Measurements from ENCODE around the gene SPRR2G.
A peak's percentile ranks its signal among the peaks of the same experiment; 100 is the strongest.
"Not testable (repeated sequence)": the region's sequence is repeated elsewhere in the genome, so short reads cannot be mapped to it uniquely, and the experiment has no call there.

SPRR2G gene

DNA sequence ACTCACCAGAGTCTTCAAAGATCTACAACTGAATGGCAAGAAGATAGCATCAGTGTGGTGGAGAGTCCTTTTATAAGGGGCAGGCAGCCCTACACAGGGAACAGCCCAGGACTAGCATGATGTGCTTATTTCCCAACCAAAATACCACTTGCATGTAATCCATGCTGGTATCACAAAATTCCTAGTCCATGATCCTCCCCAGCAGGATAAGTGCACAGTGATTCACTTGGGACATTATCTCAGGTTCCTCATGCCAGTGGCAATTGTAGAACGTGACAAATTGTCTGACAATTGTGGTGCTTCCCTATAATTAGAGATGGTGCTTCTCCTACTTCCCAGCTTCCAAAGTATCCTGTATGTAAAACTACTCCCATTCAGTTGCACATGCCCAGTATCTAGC is at the start of gene SPRR2G:
SPRR2G (minus strand) TSS at position 45 of the 400 bp plus-strand sequence. CDS start 780 bp downstream, outside the sequence.
- no peak for DNase-seq

- no peak for DNase-seq
These were observed 44.5 kb upstream of the SPRR2G start for GRCh38 chr1:153195216-153195615.

DNA sequence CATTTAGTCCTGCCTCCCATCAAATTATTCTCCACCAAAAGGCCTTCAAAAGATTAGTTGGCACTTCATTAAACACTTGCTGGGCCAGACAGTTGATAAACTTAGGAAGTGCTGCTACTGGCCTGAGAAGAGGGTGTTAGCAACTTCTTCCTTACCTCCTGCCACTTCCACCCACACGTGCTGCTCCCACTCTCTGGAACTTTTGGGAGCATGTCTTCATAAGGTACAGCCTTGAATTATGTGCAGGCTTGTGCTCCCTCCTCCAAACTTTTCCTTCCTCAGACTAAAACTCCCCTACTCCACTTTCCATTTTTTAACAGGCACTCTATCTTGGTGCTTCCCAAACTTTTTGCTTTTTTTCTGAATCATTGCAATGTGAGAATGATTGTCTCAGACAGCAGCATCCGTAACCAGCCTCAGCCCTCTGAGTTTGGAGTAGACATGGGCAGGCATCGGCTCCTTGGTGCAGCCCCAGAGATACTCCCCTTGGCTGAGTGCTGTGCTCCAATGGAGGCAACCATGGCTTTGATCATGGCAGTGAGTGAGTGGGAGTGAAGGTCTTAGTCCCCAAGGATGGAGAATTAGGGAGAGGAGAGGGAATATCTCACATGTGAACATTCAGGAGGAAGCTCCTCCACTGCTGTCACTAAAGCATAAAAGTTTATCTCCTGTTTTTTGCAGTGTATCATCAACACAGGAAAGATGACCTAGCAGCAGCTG is 43.8 kb upstream of the SPRR2G start:
- no peak for DNase-seq

- DNase-seq, result peak; percentile 43
These were observed 42.0 kb upstream of the SPRR2G start for GRCh38 chr1:153192697-153193096.

GRCh38 chr1:153190373-153190772 is 39.7 kb upstream of the SPRR2G start:
- peak; percentile 28 for DNase-seq

DNA sequence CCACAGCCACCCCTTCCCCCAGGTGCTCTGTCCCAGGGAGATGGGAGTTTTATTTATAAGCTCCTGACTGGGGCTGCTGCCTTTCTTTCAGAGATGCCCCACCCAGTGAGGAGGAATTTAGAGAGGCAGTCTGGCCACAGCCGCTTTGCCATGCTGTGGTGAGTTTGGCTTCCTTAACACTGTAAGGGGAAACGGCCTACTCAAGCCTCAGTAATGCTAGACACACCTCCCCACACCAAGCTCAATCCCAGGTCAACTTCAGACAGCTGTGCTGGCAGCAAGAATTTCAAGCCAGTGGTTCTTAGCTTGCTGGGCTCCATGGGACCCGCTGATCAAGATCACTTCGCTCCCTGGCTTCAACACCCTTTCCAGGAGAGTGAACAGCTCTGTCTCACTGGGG is 37.6 kb upstream of the SPRR2G start:
- not testable (repeated sequence) for DNase-seq

GRCh38 chr1:153180556-153180955 is 29.9 kb upstream of the SPRR2G start:
- peak; percentile 18 for DNase-seq

- no peak for DNase-seq
These were observed 28.2 kb upstream of the SPRR2G start for GRCh38 chr1:153178922-153179321.

- no peak for DNase-seq
These were observed 23.9 kb upstream of the SPRR2G start for GRCh38 chr1:153174624-153175023.

- DNase-seq, result no peak
These were observed 18.0 kb upstream of the SPRR2G start for GRCh38 chr1:153168686-153169085.

DNA sequence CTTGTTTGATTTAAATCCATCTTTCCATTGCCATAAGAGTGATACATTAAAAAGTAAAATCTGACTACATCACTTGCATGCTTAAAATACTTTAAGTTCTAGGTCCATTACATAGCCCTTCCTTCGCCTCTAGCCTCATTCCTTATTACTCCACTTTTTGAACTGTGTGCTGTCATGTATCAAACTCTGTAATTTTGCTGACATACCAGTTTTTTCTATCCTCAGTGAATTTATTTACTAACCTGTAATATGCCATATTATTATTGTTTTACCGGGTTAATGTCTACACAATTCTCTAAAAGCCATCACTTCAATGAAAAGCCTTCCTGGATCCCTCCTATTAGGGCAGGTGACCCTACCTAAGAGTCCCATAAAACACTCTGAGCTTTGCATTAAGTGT is 4.9 kb upstream of the SPRR2G start:
- no peak for DNase-seq

DNA sequence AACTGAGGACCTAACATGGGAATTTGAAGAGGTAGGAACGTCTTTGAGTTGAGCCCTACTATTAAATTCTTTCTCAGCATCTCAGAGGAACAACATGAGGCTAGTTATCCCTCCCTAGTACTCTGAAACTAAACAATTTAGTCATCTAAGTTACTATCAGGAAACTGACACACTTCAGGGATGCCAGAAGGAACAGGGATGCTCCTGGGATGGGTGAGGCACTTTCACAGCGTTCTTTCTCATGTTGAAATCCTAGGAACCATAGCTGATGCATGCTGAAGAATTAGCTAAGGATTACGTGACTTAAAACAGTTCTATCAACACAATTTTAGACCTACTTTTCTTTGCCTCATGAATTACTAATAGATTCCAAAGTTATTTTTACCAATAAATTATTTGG is 1.8 kb upstream of the SPRR2G start:
- DNase-seq, result no peak

DNA sequence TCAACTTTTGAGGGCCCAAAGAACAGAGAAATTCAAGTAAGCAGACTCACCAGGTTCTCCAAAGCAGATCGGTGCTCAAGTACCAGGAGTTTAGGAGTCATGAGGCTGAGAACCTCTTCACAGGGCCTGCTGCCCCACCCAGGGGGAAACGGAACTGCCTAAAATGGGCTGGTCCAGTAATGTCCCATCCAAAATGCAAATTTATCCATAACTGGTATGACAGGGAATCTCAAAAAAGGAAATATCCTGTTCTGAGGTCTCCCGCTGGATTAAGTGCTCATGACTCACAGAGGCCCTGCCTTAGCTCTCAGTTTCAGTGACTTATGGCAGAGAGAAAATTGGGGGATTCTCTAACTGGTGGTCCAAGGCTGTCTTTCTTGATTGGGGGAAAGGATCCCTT is 9.3 kb downstream of the SPRR2G start:
- no peak for DNase-seq

- DNase-seq, result no peak
These were observed 10.2 kb downstream of the SPRR2G start for GRCh38 chr1:153140484-153140883.

DNA sequence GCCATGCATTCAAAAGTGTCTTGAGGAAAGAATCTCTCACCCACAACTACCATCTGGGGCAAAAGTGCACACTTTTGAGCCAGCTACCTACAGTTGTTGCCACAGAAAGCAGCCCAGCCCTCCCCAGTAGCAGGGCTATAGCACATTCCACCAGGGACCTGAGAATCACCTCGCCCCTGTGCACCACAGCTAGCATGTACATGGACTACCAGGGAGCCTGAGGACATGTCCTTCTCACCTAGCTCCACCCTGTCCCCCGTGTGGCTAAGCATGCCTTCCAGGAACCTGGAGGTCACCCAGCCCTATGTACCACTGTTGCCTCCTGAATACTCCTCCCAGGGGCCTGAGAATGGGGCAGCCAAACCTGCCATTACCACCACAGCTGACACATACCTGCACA is 16.9 kb downstream of the SPRR2G start:
- no peak for DNase-seq

DNA sequence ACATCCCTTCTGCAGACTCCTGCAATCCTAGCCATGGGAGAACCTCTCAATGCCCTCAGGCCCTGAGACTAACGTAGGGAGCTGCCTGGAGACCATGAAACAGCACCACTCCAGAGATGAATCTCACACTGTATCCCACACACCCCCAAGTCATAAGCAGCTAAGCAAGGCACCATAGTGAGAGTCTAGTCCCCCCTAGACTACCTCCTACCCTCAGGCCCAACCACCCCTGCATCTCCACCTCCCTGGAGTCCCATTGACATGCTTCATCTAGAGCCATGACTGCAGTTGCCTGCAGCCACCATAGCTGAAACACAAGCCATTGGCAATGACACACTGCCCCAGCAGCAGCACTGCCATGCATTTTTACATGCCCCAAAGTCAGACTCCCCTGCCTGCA is 17.4 kb downstream of the SPRR2G start:
- DNase-seq, result no peak

- DNase-seq, result not testable (repeated sequence)
These were observed 22.0 kb downstream of the SPRR2G start for GRCh38 chr1:153128688-153129087.

DNA sequence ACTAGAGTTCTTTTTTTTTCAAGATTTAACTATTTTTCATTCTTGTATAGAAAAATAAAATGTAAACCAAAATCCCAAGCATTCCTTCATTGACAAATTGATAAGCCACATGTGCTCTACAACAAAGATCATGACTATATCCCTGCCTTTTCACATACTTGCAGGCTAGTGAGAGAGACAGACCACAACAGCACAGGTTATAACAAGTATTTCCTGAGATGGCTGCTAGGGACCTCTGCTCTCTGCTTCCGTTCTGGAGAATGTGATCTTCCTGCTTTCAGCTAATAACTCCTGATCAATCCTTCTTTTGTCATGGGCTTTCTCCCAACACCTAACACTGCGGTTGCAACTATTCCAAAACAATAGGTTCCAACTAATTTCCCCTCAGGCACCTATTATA is 23.4 kb downstream of the SPRR2G start:
- DNase-seq, result no peak

- no peak for DNase-seq
These were observed 25.2 kb downstream of the SPRR2G start for GRCh38 chr1:153125536-153125935.

GRCh38 chr1:153123793-153124192 is 26.9 kb downstream of the SPRR2G start:
- not testable (repeated sequence) for DNase-seq

GRCh38 chr1:153122831-153123421 is 27.8 kb downstream of the SPRR2G start:
- no peak for DNase-seq

DNA sequence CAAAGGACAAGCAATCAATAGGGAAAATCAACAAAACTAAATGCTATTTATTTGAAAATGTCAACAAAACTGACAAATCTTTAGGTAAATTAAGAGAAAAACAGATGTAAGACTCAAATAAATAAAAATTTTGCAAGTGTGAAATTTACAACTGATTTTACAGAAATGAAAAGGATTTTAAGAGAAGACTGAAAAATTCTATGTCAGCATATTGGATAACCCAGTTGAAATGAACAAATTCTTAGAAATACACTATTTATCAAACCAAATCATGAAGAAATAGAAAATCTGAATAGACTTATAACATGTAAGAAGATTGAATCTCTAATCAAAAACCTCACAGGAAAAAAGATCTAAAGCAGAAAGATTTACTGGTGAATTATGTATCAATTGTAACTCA is 29.7 kb downstream of the SPRR2G start:
- DNase-seq, result no peak

- DNase-seq, result peak; percentile 42
These were observed 31.2 kb downstream of the SPRR2G start for GRCh38 chr1:153119491-153119971.

GRCh38 chr1:153115264-153115663 is 35.4 kb downstream of the SPRR2G start:
- peak; percentile 27 for DNase-seq

DNA sequence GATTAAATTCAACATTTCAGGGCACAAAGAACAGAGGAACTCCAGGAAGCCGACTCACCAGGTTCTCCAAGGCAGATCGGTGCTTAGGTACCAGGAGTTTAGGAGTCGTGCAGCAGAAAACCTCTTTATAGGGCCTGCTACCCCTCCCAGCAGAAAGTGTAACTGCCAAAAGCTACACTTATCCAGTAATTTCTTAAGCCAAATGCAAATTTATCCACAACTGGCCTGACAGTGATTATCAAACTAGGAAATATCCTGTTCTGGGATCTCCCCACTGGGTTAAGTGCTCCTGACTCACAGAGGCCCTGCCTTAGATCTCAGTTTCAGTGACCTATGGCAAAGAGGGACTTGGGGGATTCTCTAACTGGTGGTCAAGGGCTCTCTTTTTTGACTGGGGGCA is 37.3 kb downstream of the SPRR2G start, which contains the start of gene SPRR2F:
SPRR2F (minus strand) TSS at position 101 of the 400 bp plus-strand sequence. CDS start 783 bp downstream, outside the sequence.
- DNase-seq, result no peak
